LoVo (cell line): ENCODE measurements around the gene TRHDE.
"Not testable (repeated sequence)": the region's sequence is repeated elsewhere in the genome, so short reads cannot be mapped to it uniquely, and the experiment has no call there.

Experiments used
- DNase-seq: peaks from one replicate; pipeline ENCODE4 v3.0.0-alpha.2; 2016; ENCODE audit warnings: low spot score

TRHDE gene

GRCh38 chr12:72618764-72619163, 346.6 kb downstream of the TRHDE start:
- no peak for DNase-seq

- no peak for DNase-seq
Observed at GRCh38 chr12:72622556-72622955, 350.4 kb downstream of the TRHDE start.

GRCh38 chr12:72631926-72632685, 359.9 kb downstream of the TRHDE start:
- no peak for DNase-seq

DNA sequence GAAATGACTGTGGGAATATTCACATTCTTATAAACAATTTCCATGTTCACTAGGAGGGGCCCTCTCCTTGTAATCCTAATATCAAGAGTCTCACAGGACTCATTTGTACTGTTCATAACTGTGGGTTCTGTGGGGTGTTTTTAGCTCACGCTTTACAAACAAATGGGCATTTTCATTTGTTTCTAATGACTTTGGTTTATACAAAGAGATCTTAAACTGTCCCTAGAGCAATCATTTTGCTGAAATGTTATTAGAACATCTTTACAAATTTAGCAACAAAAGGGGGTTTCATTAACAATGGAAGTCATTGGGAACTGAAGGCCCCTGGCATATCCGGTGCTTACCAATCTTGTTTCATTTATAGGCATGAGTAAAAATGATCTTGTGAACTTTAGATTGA, 370.5 kb downstream of the TRHDE start:
- no peak for DNase-seq

DNA sequence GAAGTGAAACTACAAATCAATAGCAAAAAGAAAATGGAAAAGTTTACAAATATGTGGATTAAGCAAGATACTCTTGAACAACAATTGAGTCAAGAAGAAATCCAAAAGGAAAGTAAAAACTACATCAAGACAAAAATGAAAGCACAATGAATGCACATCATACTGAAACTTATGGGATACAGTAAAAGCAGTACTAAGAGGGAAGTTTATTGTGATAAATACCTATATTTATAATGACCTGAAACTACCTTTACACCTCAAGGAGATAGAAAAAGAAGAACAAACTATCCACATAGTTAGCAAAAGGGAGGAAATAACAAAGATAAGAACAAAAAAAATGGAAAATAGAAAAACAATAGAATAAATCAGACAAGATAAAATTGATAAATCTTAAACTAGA, 375.0 kb downstream of the TRHDE start:
- no peak for DNase-seq

- no peak for DNase-seq
Observed at GRCh38 chr12:72658615-72659014, 386.4 kb downstream of the TRHDE start.

DNA sequence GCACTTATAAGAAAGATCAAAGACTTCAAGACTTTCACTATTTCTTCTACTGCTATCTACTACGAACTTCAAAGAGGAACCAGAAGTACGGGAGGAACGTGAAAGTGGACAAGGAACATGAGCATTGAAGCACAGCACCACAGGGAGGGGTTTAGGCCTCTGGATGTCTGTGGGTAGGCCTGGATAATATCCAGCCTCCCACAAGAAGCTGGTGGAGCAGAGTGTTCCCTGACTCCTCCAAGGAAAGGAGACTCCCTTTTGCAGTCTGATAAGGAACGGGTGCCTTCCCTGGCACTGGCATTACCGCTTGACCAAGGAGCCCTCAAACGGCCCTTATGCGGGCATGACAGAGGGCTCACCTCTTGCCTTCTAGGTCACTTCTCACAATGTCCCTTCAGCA, 388.0 kb downstream of the TRHDE start:
- DNase-seq, result not testable (repeated sequence)

DNA sequence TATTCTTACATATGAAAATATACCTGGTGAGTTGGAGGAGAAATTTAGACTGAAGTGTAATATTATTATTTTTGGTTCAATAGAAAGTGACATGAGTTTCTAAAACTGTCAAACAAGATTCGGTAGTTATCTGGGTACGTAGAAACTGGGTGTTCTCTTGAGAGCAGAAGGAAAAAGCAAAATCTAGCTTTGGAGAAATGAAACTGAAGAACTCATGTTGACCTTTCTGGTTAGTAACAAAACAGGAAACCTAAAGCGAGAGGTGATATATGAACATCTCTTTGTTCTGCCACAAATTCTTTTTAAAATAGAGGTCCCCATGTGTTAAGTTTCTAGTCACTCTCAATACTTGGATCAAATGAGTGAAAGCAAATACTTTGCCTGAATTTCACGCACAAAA, 401.7 kb downstream of the TRHDE start:
- no peak for DNase-seq

DNA sequence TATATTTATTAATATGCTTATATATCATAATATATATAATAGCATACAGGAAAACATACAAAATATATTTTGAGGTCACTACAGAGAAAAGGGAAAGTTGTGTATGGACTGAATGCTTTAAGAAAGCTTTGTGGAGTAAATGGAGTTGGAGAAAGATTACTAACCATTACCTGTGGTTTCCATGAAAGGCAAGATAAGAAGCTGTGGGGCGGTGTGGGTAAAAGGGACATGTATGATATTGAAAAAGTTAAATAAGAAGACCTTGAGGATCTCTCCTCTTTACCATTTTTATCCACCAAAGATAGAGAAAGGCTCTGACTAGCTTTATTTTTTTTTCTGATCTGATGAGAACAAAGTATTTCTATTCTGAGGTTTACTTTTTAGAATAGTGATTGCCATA, 404.4 kb downstream of the TRHDE start:
- DNase-seq, result no peak

DNA sequence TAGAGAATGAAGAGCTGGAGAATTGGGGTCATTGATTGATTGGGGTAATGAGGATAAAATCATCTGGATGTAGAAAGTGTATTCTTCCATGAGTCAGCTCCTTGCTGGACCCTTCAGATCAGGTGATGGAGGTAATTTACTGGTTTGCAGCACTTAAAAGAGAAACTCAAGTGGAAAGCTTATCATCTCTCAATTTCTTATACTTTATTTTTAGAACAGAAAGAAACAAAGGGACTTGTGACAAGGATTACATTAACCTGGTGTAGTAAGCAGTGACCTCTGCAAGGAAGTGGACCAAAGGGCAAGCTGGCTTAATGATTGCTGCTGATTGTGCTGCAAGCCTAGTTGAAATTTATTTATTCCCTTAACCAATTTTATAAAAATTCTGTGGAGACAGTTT, 405.0 kb downstream of the TRHDE start:
- DNase-seq, result no peak

DNA sequence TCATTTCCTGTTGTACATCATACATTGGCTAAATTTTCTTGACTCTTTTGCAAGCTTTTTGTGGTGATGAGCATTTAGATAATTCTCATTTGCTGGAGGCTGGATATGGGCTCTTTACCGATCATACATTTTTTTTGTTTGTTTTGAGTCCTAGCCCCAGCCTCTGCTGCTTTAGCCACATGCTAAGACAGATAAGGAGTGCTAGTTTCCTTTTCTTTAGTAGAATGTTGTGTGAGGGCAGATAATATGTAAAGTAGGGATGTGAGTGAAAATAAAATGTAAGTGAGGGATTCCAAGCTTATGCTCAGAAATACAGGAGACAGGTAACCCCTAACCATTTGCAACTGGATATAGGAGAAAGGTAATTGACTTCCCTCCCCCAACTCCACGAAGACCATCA, 405.7 kb downstream of the TRHDE start:
- no peak for DNase-seq

DNA sequence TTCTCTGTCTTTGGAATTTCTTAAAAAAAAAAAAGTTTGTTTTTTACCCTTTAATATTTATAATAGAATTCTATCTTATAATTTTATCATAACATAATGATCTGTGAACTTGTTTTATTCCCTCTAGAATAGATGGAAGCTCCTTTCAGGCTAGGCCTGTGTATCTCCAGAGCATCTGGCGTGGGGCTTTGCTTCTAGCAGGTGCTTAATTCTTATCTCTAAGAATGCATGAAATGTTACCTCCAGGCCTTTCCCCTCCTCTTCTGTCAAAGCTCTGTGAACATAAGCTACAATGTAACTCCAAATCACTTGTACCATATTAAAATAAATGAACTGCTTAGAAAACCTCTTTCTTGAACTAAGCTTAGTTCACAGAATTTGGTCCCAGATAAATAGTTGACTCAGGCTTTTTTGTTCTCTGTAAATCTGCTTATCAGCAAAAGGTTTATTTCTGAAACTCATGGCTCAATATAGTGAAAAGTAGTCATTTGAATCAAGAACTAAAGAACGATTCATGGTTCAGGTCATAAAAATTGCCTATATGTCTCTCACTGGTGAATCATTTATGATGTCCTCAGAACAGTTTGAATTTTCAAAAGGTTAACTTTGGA, 407.1 kb downstream of the TRHDE start:
- DNase-seq, result no peak

DNA sequence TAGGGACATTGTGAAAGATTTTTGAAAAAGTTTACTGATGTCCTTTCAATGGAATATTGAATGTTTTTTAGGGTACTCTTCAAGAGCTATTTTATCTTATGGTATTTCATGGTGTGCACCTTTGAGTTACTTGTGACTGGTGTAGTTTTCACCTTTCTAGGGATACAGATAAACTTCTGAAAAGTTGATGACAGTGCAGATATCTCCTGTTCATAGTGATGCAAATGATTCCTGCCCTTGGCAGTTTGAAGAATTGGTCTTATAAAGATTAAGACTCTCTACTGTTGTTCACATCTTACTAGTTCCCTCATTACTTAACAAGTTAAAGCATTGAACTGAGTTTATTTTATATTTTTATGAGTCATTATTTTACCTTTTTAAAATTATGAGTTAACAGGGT, 408.9 kb downstream of the TRHDE start:
- no peak for DNase-seq

DNA sequence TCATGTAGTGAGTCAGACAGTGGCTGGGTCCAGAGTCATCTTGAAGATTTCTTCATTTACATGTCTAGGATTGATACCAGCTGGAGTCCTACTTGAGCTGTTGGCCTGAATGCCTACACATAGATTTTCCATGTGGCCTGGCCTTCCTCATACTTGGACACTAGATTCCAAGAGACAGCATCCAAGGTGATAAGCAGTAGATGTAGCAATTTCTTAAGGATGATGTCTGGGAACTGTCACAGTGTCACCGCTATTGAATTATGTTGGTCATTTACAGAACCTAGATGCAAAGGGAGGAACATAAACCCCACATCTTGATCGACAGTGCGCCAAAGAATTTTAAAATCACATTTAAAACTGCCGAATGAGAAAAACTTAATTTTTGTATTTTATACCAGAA, 412.3 kb downstream of the TRHDE start:
- DNase-seq, result no peak

GRCh38 chr12:72692338-72692737, 420.2 kb downstream of the TRHDE start:
- DNase-seq, result no peak

GRCh38 chr12:72694193-72694592, 422.0 kb downstream of the TRHDE start:
- no peak for DNase-seq

- no peak for DNase-seq
Observed at GRCh38 chr12:72699362-72699761, 427.2 kb downstream of the TRHDE start.

GRCh38 chr12:72712025-72712424, 439.9 kb downstream of the TRHDE start:
- not testable (repeated sequence) for DNase-seq

GRCh38 chr12:72716221-72716620, 444.1 kb downstream of the TRHDE start:
- DNase-seq, result no peak

GRCh38 chr12:72717036-72717435, 444.9 kb downstream of the TRHDE start:
- DNase-seq, result no peak
